Heart left ventricle (tissue), 16 donors: ENCODE results near the gene ATP6V1B1. TPM values are rescaled to one million over a fixed set of nuclear protein-coding genes. Genes with fewer than 3 reads are reported as not detected.

ENCODE experiments used
- ATAC-seq, 4 donors: fragments of 200-7000 bp; cut with Tn5 transposase; one replicate each; pipeline ENCODE4 v1.9.1; 2020 to 2022; ENCODE audit warnings: moderate library complexity in 4 of 4, mild to moderate bottlenecking in 3 of 4, moderate number of reproducible peaks in 1 of 4
- DNase-seq, 5 donors: peaks; one replicate each; pipeline ENCODE4 v3.0.0-alpha.2; 2020
- H3K27ac ChIP-seq, 12 donors: fragments of 200-600 bp; sonication (generic) in 4 of 12; one replicate each; pipeline versions ENCODE4 v1.5.0 to v1.8.0; 2016 to 2022; ENCODE audit warnings: mild to moderate bottlenecking in 2 of 12
- H3K27me3 ChIP-seq, 9 donors: fragments of 200-600 bp; sonication (generic) in 2 of 9; one replicate each; pipeline versions ENCODE4 v1.5.1 to v1.8.0; 2016 to 2022; ENCODE audit warnings: mild to moderate bottlenecking in 3 of 9
- H3K36me3 ChIP-seq, 9 donors: fragments of 200-600 bp; sonication (generic) in 2 of 9; one replicate each; pipeline versions ENCODE4 v1.5.0 to v1.8.0; 2018 to 2022; ENCODE audit warnings: mild to moderate bottlenecking in 2 of 9
- H3K4me1 ChIP-seq, 12 donors: fragments of 200-600 bp; sonication (generic) in 4 of 12; one replicate each; pipeline versions ENCODE4 v1.5.0 to v1.8.0; 2016 to 2022; ENCODE audit warnings: mild to moderate bottlenecking in 3 of 12
- H3K4me3 ChIP-seq, 12 donors: fragments of 200-600 bp; sonication (generic) in 4 of 12; one replicate each; pipeline versions ENCODE4 v1.5.0 to v1.8.0; 2017 to 2022; ENCODE audit warnings: mild to moderate bottlenecking in 9 of 12, moderate library complexity in 4 of 12
- H3K9me3 ChIP-seq, 12 donors: fragments of 200-600 bp; sonication (generic) in 4 of 12; one replicate each; pipeline versions ENCODE4 v1.5.0 to v1.8.0; 2016 to 2022; ENCODE audit warnings: mild to moderate bottlenecking in 1 of 12
- CTCF ChIP-seq, 12 donors: fragments of 200-600 bp; sonication (generic) in 4 of 12; IDR thresholded peaks; one replicate each; pipeline versions ENCODE4 v1.5.0 to v1.8.0; 2018 to 2022; ENCODE audit warnings: antibody characterized with exemption in 12 of 12, mild to moderate bottlenecking in 5 of 12
- POLR2A ChIP-seq, 2 donors: fragments of 450-650 bp; IDR thresholded peaks; one replicate each; pipeline ENCODE4 v1.6.1; 2017; ENCODE audit warnings: antibody characterized with exemption in 2 of 2, mild to moderate bottlenecking in 2 of 2, moderate library complexity in 2 of 2
- WGBS, 4 donors: extraction: QIAGEN DNeasy Blood & Tissue Kit in 2 of 4; methylation state at CpG; one replicate each; pipeline versions ENCODE4 v1.1.5 to v1.1.7; 2013 to 2018; 5-methylcytosine and 5-hydroxymethylcytosine counted together
- intact Hi-C, 10 donors: fragments of 100-400 bp; cut with DNase I; formaldehyde crosslinking; loops; one replicate each; pipeline versions ENCODE4 v1.11.1 to v1.14.2; 2022
- polyA plus RNA-seq, 2 donors: library from polyadenylated mRNA; stranded (reverse); fragments of 200-250 nt; gene quantifications; one replicate each; pipeline ENCODE4 v1.2.3, GENCODE V29; 2013
- total RNA-seq, 9 donors: library from RNA; depleted of rRNA in 2 of 9; stranded (reverse); fragments of >200 nt in 2 of 9; fragmentation: NEBNext Ultra II Directional in 3 of 9; extraction: Animal tissue kit (Norgen Biotek cat#: 25700) in 3 of 9; gene quantifications; one replicate each; pipeline versions ENCODE4 v1.1.0 to v1.2.4, GENCODE V29; 2016 to 2023
- donor health status: ischemic (EF 13 %, LVEDD 7.1; RV severe dilation, severe dysfunction).
- donor health status: healthy with polysubstance abuse.
- donor health status: DM: no; HTN: yes; CAD: no.
- donor health status: DM: no; HTN: no; CAD: no.
- donor health status: ischemic (EF 25% LVEDD 6.9; RV normal size, moderate dysfunction).
- donor health status: ischemic (EF 25% LVEDD 5.7; RV mildly dilated, moderate dysfunction).
- donor health status: healthy.
- donor health status: DM: yes; HTN: yes; CAD: no.
- donor health status: ischemic (EF 35%, LVEDD 5.7; RV mildly dilated, moderate dysfunction).
- donor health status: nonischemic (EF 11% LVEDD 7.7; RV severe dilation, severe dysfunction).
- donor health status: DM: yes; HTN: yes; CAD: no.
- donor health status: PGD.
- donor health status: ischemic (EF 29% LVEDD 5.4; RV normal size, mild dysfunction).
- donor health status: nonischemic (EF 23%, LVEDD 6.1; RV moderate dilation, normal function).

The ATP6V1B1 gene
- total and polyA plus RNA-seq, 11 donors, result 0.16 to 1.8 (median 0.48) TPM; not detected in 4

GRCh38 chr2:70928366-70928765, 7.3 kb upstream of the ATP6V1B1 start:
- Histone ChIP-seq H3K36me3 (no peaks in the 10 kb centered on the region), H3K27ac (no peak overlapping the region), H3K27me3 (peaks cover 0 to 6% (median 0%) of the 10 kb centered on the region in 9 donors), H3K4me1 (peaks cover 0 to 9% (median 0%) of the 10 kb centered on the region in 12 donors), H3K9me3 (no peaks in the 10 kb centered on the region), H3K4me3 (no peak overlapping the region)
- intact Hi-C loops, result loop anchor here in 2 of 10 donors (10.0 kb wide), 3 partner anchors 144 to 614 kb away; no protein-coding TSS in a partner anchor
- ATAC-seq (no peak), DNase-seq (no peak)
- TF ChIP-seq CTCF (IDR thresholded peaks at IDR 0.05) (no peak), POLR2A (IDR thresholded peaks at IDR 0.05) (no peak)
- 85 to 93% (median 89%) methylated on average over 5 of the region's 5 CpGs for WGBS, 4 donors

- H3K36me3 ChIP-seq, result no peaks in the 10 kb centered on the region
- no peak for TF ChIP-seq POLR2A (IDR thresholded peaks at IDR 0.05)
- TF ChIP-seq CTCF (IDR thresholded peaks at IDR 0.05), result no peak
- H3K4me3 ChIP-seq, result no peak overlapping the region
- intact Hi-C loops, result no loop called here
- H3K27ac ChIP-seq, result no peak overlapping the region
- H3K4me1 ChIP-seq, result peaks cover 0 to 5% (median 0%) of the 10 kb centered on the region in 12 donors
- peaks cover 0 to 6% (median 0%) of the 10 kb centered on the region in 9 donors for H3K27me3 ChIP-seq
- WGBS, 4 donors, result 92 to 100% (median 92%) methylated on average over 4 of the region's 4 CpGs
- no peak for ATAC-seq
- DNase-seq, result no peak
- H3K9me3 ChIP-seq, result no peaks in the 10 kb centered on the region
Measured at GRCh38 chr2:70930371-70931329, 5.0 kb upstream of the ATP6V1B1 start.

- peaks cover 0 to 6% (median 0%) of the 10 kb centered on the region in 9 donors for H3K27me3 ChIP-seq
- WGBS, 4 donors, result 42 to 77% (median 71%) methylated on average over 3 to 9 of the region's 9 CpGs
Measured at GRCh38 chr2:70931376-70932000, 4.2 kb upstream of the ATP6V1B1 start.

More at GRCh38 chr2:70931376-70932000, 4.2 kb upstream of the ATP6V1B1 start:
- Histone ChIP-seq H3K27ac (no peak overlapping the region), H3K36me3 (no peaks in the 10 kb centered on the region), H3K4me1 (no peaks in the 10 kb centered on the region), H3K9me3 (no peaks in the 10 kb centered on the region), H3K4me3 (no peak overlapping the region)
- DNase-seq, result no peak
- intact Hi-C loops, result no loop called here
- no peak for TF ChIP-seq CTCF (IDR thresholded peaks at IDR 0.05)
- no peak for TF ChIP-seq POLR2A (IDR thresholded peaks at IDR 0.05)
- ATAC-seq, result no peak
